K562 (cell line): ENCODE measurements around the gene PDLIM5. TPM values are rescaled to one million over a fixed set of nuclear protein-coding genes. Genes with fewer than 3 reads are reported as not detected.
A peak's percentile ranks its signal among the peaks of the same experiment; 100 is the strongest.

Experiments
- CHD1 ChIP-seq: fragments of 200-600 bp; sonication (generic); IDR thresholded peaks from one replicate; pipeline ENCODE4 v1.6.1; 2012; ENCODE audit warnings: mild to moderate bottlenecking, moderate library complexity, low read length, inconsistent platforms
- DIDO1 ChIP-seq: fragments of 450-650 bp; IDR thresholded peaks from 2 replicates; pipeline ENCODE4 v1.6.1; 2016; ENCODE audit warnings: low read depth, missing biosample characterization, missing genetic modification characterization
- KAT2B ChIP-seq: IDR thresholded peaks from one replicate; pipeline ENCODE4 v1.6.1; 2012; ENCODE audit warnings: low read depth, mild to moderate bottlenecking, control low read depth, inconsistent platforms, low read length, moderate library complexity
- LEF1 ChIP-seq: fragments of 450-650 bp; IDR thresholded peaks from 2 replicates; pipeline ENCODE4 v1.6.1; 2016; ENCODE audit warnings: mild to moderate bottlenecking
- MEIS2 ChIP-seq: fragments of 450-650 bp; IDR thresholded peaks from 2 replicates; pipeline ENCODE4 v1.6.1; 2014; ENCODE audit warnings: mild to moderate bottlenecking; ENCODE audit not compliant: partially characterized antibody
- NCOR1 ChIP-seq: fragments of 450-650 bp; IDR thresholded peaks from 2 replicates; pipeline ENCODE4 v1.6.1; 2016; ENCODE audit warnings: mild to moderate bottlenecking, moderate library complexity
- NEUROD1 ChIP-seq: fragments of 150-350 bp; IDR thresholded peaks from 2 replicates; pipeline ENCODE4 v1.6.1; 2014; ENCODE audit warnings: borderline replicate concordance, low read length, low read depth; ENCODE audit not compliant: partially characterized antibody
- NR1H2 ChIP-seq: sonication (generic); formaldehyde crosslinking; IDR thresholded peaks from 2 replicates; pipeline ENCODE4 v1.4.0; 2020; ENCODE audit warnings: mild to moderate bottlenecking, missing genetic modification reagents
- OTX1 ChIP-seq: fragments of 450-650 bp; formaldehyde crosslinking; IDR thresholded peaks from 2 replicates; pipeline ENCODE4 v1.4.0; 2022; ENCODE audit warnings: mild to moderate bottlenecking
- PHF20 ChIP-seq: fragments of 450-650 bp; IDR thresholded peaks from 2 replicates; pipeline ENCODE4 v1.6.1; 2018; ENCODE audit not compliant: partially characterized antibody
- PPARD ChIP-seq: fragments of 250-450 bp; sonication (Bioruptor Pico); IDR thresholded peaks from 2 replicates; pipeline ENCODE4 v1.8.0; 2022; ENCODE audit warnings: inconsistent platforms, mild to moderate bottlenecking, moderate library complexity
- RFX1 ChIP-seq: fragments of 450-650 bp; IDR thresholded peaks from 2 replicates; pipeline ENCODE4 v1.6.1; 2016; ENCODE audit warnings: mild to moderate bottlenecking, moderate library complexity
- SETDB1 ChIP-seq: IDR thresholded peaks from one replicate; pipeline ENCODE4 v1.6.1; 2012; ENCODE audit warnings: low read length, control low read depth, inconsistent platforms
- SIRT6 ChIP-seq: IDR thresholded peaks from one replicate; pipeline ENCODE4 v1.6.1; 2012; ENCODE audit warnings: low read depth, mild to moderate bottlenecking, control low read depth, inconsistent platforms, low read length, moderate library complexity
- SMAD1 ChIP-seq: fragments of 150-350 bp; IDR thresholded peaks from 2 replicates; pipeline ENCODE4 v1.6.1; 2014; ENCODE audit warnings: low read length, low read depth; ENCODE audit not compliant: partially characterized antibody
- SP1 ChIP-seq: sonication (generic); formaldehyde crosslinking; IDR thresholded peaks from 2 replicates; pipeline ENCODE4 v1.8.1; 2022; ENCODE audit warnings: mild to moderate bottlenecking, missing genetic modification reagents
- TCF7L2 ChIP-seq: fragments of 150-350 bp; IDR thresholded peaks from 2 replicates; pipeline ENCODE4 v1.6.1; 2016; ENCODE audit warnings: low read depth, mild to moderate bottlenecking, low read length, moderate library complexity
- TEAD4 ChIP-seq, 2 experiments: sonication (generic) in 1 of 2; formaldehyde crosslinking in 1 of 2; IDR thresholded peaks; 2 replicates each; pipeline versions ENCODE4 v1.6.1 to v1.8.0; 2012 to 2022; ENCODE audit warnings: borderline replicate concordance in 1 of 2, inconsistent platforms in 1 of 2, low read length in 1 of 2, mild to moderate bottlenecking in 1 of 2, missing genetic modification reagents in 1 of 2
- U2AF2 ChIP-seq: fragments of 200-400 bp; formaldehyde crosslinking; optimal IDR thresholded peaks from 2 replicates; pipeline ENCODE3; 2017; ENCODE audit warnings: low read depth, mild to moderate bottlenecking, low read length
- ZNF507 ChIP-seq: conservative IDR thresholded peaks from 2 replicates; pipeline ENCODE4 v1.6.1; 2017; ENCODE audit warnings: missing genetic modification characterization, missing compliant biosample characterization
- polyA plus RNA-seq, 8 experiments: library from polyadenylated mRNA; depleted of rRNA in 4 of 8; stranded (reverse) in 5 of 8; unstranded in 3 of 8; fragments of >200 nt; fragmentation: Nextera tagmentation in 2 of 8; fragmentation: Illumina TruSeq in 1 of 8; extraction: Ambion mirVana in 2 of 8; extraction: Trizol in 1 of 8; gene quantifications; 2 replicates each; pipeline versions ENCODE4 v1.2.1 to v1.2.3, GENCODE V29; 2011 to 2014; ENCODE audit warnings: inconsistent platforms in 1 of 8, missing spikeins in 1 of 8
- total RNA-seq, 7 experiments: library from RNA; depleted of rRNA in 6 of 7; stranded (reverse); fragments of >200 nt in 6 of 7; fragmentation: Illumina TruSeq in 2 of 7; extraction: Trizol in 2 of 7; gene quantifications; 2 replicates each; pipeline versions ENCODE4 v1.2.1 to v1.2.3, GENCODE V29; 2011 to 2021; ENCODE audit warnings: low replicate concordance in 1 of 7
- TF ChIP-seq, protein P1 (sequence below): conservative IDR thresholded peaks from 2 replicates; pipeline ENCODE4 v1.6.1; 2011; ENCODE audit warnings: low read depth, mild to moderate bottlenecking, low read length; ENCODE audit not compliant: control insufficient read depth
- TF ChIP-seq, protein P2 (sequence below): sonication (generic); formaldehyde crosslinking; IDR thresholded peaks from 2 replicates; pipeline ENCODE4 v1.8.0; 2022; ENCODE audit warnings: mild to moderate bottlenecking, low read depth, missing genetic modification reagents
- TF ChIP-seq, protein P3 (sequence below): fragments of 250-450 bp; sonication (Bioruptor Pico); IDR thresholded peaks from 2 replicates; pipeline ENCODE4 v1.4.0; 2020; ENCODE audit warnings: borderline replicate concordance
- TF ChIP-seq, protein P4 (sequence below): fragments of 450-650 bp; formaldehyde crosslinking; IDR thresholded peaks from 2 replicates; pipeline ENCODE4 v1.4.0; 2020; ENCODE audit warnings: mild to moderate bottlenecking, moderate library complexity

PDLIM5 gene
- total and polyA plus RNA-seq, 9 of the 15 experiments (the other 6 are each of a cell fraction or from before 2014, with no cell fraction given): 36.9 to 127 (median 62.5) TPM

DNA sequence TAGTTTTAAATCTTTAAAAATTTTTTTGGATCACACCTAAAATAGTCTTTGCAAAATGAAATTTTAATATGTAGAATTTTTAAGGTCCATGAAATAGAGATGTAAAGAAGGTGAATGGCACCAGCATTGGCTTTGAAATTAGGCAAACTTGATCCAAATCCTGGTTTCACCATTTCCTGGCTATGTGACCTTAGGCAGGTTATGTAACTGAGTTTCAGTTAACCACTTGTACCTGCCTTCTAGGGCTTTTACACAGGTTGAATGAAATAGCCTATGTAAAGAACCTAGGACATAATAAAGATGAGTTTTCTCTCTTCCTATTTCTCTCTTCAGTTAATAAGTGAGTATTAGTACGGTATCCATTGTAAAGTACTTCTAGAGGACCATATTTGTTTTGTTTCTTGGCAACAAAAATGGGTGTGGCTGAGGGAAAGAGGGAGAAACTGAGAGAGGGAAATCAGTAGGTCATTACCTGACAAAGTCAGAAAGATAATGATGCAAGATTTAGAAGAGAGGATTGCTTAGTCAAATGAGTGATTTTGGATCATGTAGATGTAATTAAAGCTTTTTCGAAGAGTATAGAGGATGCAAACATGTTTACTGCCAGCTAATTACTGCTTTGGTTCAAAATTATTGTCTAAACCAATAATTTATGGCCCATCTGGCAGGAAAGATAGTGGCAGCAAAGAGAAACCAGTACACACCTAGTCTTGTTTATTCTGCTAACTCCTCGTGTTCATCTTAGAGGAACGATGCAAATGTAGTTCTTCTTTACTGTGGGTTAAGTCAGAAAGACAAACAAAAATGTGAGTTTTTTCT is 81.9 kb downstream of the PDLIM5 start (continued):
- TF ChIP-seq NEUROD1 (no peak), CHD1 (no peak), SP1 (CRISPR knock-in tag) (no peak), ZNF507 (tag) (no peak), NR1H2 (no peak), SIRT6 (no peak), SETDB1 (no peak), TEAD4 (IDR thresholded peaks at IDR 0.05; ENCODE audit: low read length) (peak; percentile 91), TEAD4 (CRISPR knock-in tag; IDR thresholded peaks at IDR 0.05; ENCODE audit: borderline replicate concordance) (no peak), TCF7L2 (no peak), PHF20 (no peak), RFX1 (peak; percentile 74), NCOR1 (peak; percentile 80), SMAD1 (no peak), KAT2B (no peak), LEF1 (peak; percentile 93), MEIS2 (peak; percentile 99), U2AF2 (no peak), OTX1 (no peak), DIDO1 (no peak), PPARD (CRISPR knock-in tag) (no peak)
- TF ChIP-seq, protein P1, sequence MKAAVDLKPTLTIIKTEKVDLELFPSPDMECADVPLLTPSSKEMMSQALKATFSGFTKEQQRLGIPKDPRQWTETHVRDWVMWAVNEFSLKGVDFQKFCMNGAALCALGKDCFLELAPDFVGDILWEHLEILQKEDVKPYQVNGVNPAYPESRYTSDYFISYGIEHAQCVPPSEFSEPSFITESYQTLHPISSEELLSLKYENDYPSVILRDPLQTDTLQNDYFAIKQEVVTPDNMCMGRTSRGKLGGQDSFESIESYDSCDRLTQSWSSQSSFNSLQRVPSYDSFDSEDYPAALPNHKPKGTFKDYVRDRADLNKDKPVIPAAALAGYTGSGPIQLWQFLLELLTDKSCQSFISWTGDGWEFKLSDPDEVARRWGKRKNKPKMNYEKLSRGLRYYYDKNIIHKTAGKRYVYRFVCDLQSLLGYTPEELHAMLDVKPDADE: no peak
- TF ChIP-seq, protein P2, sequence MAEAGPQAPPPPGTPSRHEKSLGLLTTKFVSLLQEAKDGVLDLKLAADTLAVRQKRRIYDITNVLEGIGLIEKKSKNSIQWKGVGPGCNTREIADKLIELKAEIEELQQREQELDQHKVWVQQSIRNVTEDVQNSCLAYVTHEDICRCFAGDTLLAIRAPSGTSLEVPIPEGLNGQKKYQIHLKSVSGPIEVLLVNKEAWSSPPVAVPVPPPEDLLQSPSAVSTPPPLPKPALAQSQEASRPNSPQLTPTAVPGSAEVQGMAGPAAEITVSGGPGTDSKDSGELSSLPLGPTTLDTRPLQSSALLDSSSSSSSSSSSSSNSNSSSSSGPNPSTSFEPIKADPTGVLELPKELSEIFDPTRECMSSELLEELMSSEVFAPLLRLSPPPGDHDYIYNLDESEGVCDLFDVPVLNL: no peak
- TF ChIP-seq, protein P3, sequence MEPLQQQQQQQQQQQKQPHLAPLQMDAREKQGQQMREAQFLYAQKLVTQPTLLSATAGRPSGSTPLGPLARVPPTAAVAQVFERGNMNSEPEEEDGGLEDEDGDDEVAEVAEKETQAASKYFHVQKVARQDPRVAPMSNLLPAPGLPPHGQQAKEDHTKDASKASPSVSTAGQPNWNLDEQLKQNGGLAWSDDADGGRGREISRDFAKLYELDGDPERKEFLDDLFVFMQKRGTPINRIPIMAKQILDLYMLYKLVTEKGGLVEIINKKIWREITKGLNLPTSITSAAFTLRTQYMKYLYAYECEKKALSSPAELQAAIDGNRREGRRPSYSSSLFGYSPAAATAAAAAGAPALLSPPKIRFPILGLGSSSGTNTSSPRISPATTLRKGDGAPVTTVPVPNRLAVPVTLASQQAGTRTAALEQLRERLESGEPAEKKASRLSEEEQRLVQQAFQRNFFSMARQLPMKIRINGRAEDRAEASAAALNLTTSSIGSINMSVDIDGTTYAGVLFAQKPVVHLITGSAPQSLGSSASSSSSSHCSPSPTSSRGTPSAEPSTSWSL: no peak
- TF ChIP-seq, protein P4, sequence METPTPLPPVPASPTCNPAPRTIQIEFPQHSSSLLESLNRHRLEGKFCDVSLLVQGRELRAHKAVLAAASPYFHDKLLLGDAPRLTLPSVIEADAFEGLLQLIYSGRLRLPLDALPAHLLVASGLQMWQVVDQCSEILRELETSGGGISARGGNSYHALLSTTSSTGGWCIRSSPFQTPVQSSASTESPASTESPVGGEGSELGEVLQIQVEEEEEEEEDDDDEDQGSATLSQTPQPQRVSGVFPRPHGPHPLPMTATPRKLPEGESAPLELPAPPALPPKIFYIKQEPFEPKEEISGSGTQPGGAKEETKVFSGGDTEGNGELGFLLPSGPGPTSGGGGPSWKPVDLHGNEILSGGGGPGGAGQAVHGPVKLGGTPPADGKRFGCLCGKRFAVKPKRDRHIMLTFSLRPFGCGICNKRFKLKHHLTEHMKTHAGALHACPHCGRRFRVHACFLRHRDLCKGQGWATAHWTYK (CRISPR knock-in tag): no peak
